Epithelial cell of esophagus (primary cell): ENCODE measurements around the gene FBXO28.
"Not testable (repeated sequence)": the region's sequence is repeated elsewhere in the genome, so short reads cannot be mapped to it uniquely, and the experiment has no call there.

ENCODE experiments used
- DNase-seq: peaks from one replicate; pipeline ENCODE4 v3.0.0; 2010; ENCODE audit warnings: low read depth
- H3K4me3 ChIP-seq: 2 replicates; pipeline ENCODE4 v1.5.1; 2011; ENCODE audit warnings: mild to moderate bottlenecking, low read length, control low read depth
- TF ChIP-seq, protein P1 (sequence below): IDR thresholded peaks from 2 replicates; pipeline ENCODE4 v1.5.1; 2011; ENCODE audit warnings: low read depth, mild to moderate bottlenecking, low read length, control low read depth, inconsistent platforms; ENCODE audit not compliant: insufficient read depth; ENCODE audit errors: missing control alignments

Gene FBXO28

DNA sequence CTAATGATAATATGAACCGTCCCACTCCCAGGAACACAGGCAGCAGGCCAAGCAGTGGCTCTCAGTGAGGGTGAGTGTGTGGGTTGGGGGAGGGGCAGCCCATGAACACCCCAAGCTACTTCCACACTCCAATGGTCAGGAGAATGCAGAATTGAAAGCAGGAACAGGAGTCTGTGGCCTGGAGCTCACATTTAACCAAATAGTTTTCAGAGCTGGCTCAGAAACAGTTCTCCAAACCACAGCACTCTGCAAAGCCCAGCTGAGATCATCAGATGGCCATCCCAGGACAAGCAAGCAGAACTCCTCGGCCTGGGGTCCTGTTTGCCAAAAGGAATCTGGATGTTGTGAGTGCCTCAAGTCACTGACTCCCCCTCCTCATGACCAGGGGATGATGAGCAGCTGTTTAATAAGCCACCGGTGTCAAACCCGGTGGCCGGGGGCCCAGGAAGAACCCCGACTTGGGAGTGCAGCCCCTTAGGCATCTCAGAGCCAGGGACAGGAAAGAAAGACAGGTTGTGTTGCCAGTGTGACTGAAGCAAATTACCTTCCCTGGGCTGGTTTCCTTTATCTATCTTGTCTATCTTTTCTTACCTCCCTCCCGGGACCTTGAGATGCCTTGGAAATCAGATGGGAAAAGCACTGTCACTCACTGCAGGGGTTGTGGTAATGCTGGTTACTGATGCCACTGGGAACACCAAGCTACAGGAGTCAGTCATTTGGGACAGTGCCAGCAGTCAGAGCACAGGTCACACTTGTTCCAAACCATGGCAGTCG is 89.5 kb downstream of the FBXO28 start:
- H3K4me3 ChIP-seq, result no peak overlapping the region
- TF ChIP-seq, protein P1, sequence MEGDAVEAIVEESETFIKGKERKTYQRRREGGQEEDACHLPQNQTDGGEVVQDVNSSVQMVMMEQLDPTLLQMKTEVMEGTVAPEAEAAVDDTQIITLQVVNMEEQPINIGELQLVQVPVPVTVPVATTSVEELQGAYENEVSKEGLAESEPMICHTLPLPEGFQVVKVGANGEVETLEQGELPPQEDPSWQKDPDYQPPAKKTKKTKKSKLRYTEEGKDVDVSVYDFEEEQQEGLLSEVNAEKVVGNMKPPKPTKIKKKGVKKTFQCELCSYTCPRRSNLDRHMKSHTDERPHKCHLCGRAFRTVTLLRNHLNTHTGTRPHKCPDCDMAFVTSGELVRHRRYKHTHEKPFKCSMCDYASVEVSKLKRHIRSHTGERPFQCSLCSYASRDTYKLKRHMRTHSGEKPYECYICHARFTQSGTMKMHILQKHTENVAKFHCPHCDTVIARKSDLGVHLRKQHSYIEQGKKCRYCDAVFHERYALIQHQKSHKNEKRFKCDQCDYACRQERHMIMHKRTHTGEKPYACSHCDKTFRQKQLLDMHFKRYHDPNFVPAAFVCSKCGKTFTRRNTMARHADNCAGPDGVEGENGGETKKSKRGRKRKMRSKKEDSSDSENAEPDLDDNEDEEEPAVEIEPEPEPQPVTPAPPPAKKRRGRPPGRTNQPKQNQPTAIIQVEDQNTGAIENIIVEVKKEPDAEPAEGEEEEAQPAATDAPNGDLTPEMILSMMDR, result no peak
- peak; percentile 36 for DNase-seq

DNA sequence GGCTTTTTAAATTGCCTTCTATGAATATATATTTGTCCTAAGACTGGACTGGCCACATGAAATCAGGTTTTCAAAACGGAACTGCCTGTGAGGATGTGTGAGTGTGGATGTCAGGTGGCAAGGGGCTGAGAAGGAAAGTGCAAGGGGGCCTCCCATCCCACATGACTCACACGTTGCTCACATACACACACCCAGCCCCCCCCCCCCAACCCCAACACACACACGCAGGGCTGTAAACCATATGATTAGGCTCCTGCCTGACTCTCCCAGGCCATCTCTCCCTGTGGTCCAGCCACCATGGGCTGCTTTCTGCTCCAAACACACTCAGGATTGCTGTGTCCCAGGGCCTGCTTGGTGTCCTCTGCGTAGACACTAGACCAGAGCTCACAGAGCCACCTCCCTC is 91.5 kb downstream of the FBXO28 start:
- DNase-seq, result peak; percentile 84
- H3K4me3 ChIP-seq, result no peak overlapping the region
- TF ChIP-seq, protein P1, result no peak

DNA sequence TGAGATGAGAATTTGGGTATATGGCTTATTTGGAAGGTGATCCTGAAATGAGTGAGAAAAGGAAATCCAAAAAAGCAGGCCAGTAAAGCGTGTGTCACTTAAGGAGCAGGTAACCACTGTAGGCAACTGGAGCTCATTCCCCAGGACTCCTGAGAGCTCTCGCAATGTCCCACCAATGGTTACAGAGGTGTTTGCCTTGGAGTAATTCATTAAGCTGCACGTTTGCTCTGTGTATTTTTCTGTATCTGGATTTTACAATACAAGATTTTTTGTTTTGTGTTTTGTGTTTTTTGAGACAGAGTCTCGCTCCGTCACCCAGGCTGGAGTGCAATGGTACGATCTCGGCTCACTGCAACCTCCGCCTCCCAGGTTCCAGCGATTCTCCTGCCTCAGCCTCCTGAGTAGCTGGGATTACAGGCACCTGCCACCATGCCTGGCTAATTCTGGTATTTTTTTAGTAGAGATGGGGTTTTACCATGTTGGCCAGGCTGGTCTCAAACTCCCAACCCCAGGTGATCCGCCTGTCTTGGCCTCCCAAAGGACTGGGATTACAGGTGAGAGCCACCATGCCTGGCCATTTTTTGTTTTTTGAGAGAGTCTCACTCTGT is 92.1 kb downstream of the FBXO28 start:
- H3K4me3 ChIP-seq, DNase-seq: not testable (repeated sequence)

DNA sequence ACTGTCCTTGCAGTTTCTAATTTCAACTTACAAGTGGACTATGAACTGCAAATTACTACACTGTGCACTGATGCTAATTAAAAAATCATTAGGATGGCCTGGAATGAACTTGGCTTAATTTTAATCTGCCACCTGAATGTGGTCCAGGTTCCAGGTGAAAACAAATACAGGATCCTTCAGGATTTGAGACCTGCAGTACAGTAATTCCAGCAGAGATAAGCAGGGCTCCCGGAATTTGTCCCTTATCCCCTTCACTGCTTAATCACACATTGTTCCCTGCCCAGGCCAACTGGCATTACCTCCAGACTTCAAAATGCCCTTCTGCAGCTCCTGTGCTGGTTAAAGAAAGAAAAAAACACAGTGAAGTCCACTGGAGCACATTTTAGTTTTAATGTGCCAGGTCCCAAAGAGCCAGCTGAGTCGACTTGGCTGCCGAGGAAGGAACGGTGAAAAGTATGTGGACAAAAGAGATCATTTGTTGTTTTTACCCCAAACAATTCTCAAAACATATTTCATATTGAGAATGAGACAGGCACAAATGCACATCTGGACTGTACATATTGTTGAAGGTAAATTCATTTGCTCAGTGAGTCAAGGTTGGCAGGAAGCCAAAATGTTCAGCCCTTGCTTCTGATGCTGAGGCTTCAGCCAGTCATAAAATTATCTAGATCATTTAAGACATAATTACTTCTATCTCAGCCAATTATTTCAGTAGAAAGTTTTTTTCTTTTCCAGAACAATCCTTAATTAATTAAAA is 97.5 kb downstream of the FBXO28 start:
- TF ChIP-seq, protein P1, result no peak
- no peak overlapping the region for H3K4me3 ChIP-seq
- peak; percentile 91 for DNase-seq
